ENCODE results near the gene FZR1. TPM values are rescaled to one million over a fixed set of nuclear protein-coding genes. Genes with fewer than 3 reads are reported as not detected.

FZR1 gene
- total and polyA plus RNA-seq, 9 of the 15 experiments (the other 6 are each of a cell fraction or from before 2014, with no cell fraction given): 0.18 to 48.0 (median 22.2) TPM

- TF ChIP-seq ILF3 (IDR thresholded peaks at IDR 0.05; ENCODE audit: borderline replicate concordance) (no peak), ZFPM2 (CRISPR knock-in tag; IDR thresholded peaks at IDR 0.05) (no peak), TAL1 (IDR thresholded peaks at IDR 0.05) (no peak), ZNF512 (tag; IDR thresholded peaks at IDR 0.05) (no peak), ZNF589 (CRISPR knock-in tag; IDR thresholded peaks at IDR 0.05; ENCODE audit: low read depth) (no peak), CEBPB (tag; IDR thresholded peaks at IDR 0.05) (no peak), TFAM (CRISPR knock-in tag; conservative IDR thresholded peaks at IDR 0.05) (no peak), E2F3 (CRISPR knock-in tag; IDR thresholded peaks at IDR 0.05) (no peak), ZNF76 (CRISPR knock-in tag; IDR thresholded peaks at IDR 0.05; ENCODE audit: borderline replicate concordance) (no peak), FOXJ3 (CRISPR knock-in tag; IDR thresholded peaks at IDR 0.05) (no peak), IRF2 (CRISPR knock-in tag; IDR thresholded peaks at IDR 0.05) (no peak), ZNF146 (CRISPR knock-in tag; IDR thresholded peaks at IDR 0.05; ENCODE audit: unreplicated experiment) (no peak), KDM5B (IDR thresholded peaks at IDR 0.05; ENCODE audit: insufficient replicate concordance, low read depth, low read length) (no peak), MCM7 (IDR thresholded peaks at IDR 0.05) (no peak), USF1 (CRISPR knock-in tag; IDR thresholded peaks at IDR 0.05) (no peak), MYBL2 (IDR thresholded peaks at IDR 0.05; ENCODE audit: low read depth) (no peak), MYBL2 (CRISPR knock-in tag; IDR thresholded peaks at IDR 0.05; ENCODE audit: borderline replicate concordance) (no peak), THRAP3 (IDR thresholded peaks at IDR 0.05; ENCODE audit: borderline replicate concordance) (peak; percentile 74; the same call in 1 of the 2 replicates), SMAD4 (CRISPR knock-in tag; conservative IDR thresholded peaks at IDR 0.05) (no peak)
- TF ChIP-seq, protein P1, sequence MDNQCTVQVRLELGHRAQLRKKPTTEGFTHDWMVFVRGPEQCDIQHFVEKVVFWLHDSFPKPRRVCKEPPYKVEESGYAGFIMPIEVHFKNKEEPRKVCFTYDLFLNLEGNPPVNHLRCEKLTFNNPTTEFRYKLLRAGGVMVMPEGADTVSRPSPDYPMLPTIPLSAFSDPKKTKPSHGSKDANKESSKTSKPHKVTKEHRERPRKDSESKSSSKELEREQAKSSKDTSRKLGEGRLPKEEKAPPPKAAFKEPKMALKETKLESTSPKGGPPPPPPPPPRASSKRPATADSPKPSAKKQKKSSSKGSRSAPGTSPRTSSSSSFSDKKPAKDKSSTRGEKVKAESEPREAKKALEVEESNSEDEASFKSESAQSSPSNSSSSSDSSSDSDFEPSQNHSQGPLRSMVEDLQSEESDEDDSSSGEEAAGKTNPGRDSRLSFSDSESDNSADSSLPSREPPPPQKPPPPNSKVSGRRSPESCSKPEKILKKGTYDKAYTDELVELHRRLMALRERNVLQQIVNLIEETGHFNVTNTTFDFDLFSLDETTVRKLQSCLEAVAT (IDR thresholded peaks at IDR 0.05): no peak
- TF ChIP-seq, protein P2, sequence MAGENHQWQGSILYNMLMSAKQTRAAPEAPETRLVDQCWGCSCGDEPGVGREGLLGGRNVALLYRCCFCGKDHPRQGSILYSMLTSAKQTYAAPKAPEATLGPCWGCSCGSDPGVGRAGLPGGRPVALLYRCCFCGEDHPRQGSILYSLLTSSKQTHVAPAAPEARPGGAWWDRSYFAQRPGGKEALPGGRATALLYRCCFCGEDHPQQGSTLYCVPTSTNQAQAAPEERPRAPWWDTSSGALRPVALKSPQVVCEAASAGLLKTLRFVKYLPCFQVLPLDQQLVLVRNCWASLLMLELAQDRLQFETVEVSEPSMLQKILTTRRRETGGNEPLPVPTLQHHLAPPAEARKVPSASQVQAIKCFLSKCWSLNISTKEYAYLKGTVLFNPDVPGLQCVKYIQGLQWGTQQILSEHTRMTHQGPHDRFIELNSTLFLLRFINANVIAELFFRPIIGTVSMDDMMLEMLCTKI (IDR thresholded peaks at IDR 0.05; ENCODE audit: partially characterized antibody): no peak
Observed at GRCh38 chr19:3544742-3545668, 38.9 kb downstream of the FZR1 start (continued).
